Colonic mucosa (tissue), 4 donors: ENCODE measurements around the gene OR2AG1. TPM values are rescaled to one million over a fixed set of nuclear protein-coding genes. Genes with fewer than 3 reads are reported as not detected.

Experiments
- DNase-seq: peaks from one replicate; pipeline ENCODE4 v3.0.0-alpha.2; 2020
- H3K27ac ChIP-seq: fragments of 200-600 bp; one replicate; pipeline ENCODE4 v1.8.0; 2021
- H3K27me3 ChIP-seq: fragments of 200-600 bp; one replicate; pipeline ENCODE4 v1.8.0; 2021
- H3K36me3 ChIP-seq: fragments of 200-600 bp; one replicate; pipeline ENCODE4 v1.8.0; 2021
- H3K4me1 ChIP-seq: fragments of 200-600 bp; one replicate; pipeline ENCODE4 v1.8.0; 2021; ENCODE audit warnings: mild to moderate bottlenecking
- H3K4me3 ChIP-seq: fragments of 200-600 bp; one replicate; pipeline ENCODE4 v1.8.0; 2021
- H3K9ac ChIP-seq, 2 donors: one replicate each; pipeline ENCODE4 v1.7.0; 2013; ENCODE audit warnings: control low read depth in 2 of 2, low read depth in 2 of 2, low read length in 2 of 2
- H3K9me3 ChIP-seq: fragments of 200-600 bp; one replicate; pipeline ENCODE4 v1.8.0; 2021
- CTCF ChIP-seq: fragments of 200-600 bp; IDR thresholded peaks from one replicate; pipeline ENCODE4 v1.8.0; 2022; ENCODE audit warnings: antibody characterized with exemption, mild to moderate bottlenecking
- intact Hi-C: fragments of 100-400 bp; cut with DNase I; formaldehyde crosslinking; loops from one replicate; pipeline ENCODE4 v1.14.1; 2022
- total RNA-seq, 2 donors: library from RNA; stranded (reverse); fragmentation: NEBNext Ultra II Directional in 1 of 2; extraction: Animal tissue kit (Norgen Biotek cat#: 25700) in 1 of 2; gene quantifications; one replicate each; pipeline ENCODE4 v1.2.1, GENCODE V29; 2021
- donor health status: healthy.
- donor health status: DM: no; HTN: no; CAD: no.
- donor health status: DM: no; HTN: no; CAD: no.

Gene OR2AG1
- total RNA-seq, result not detected

GRCh38 chr11:6782720-6783119 is at the start of gene OR2AG1:
Gene OR2AG1, plus strand, starts transcription at chr11:6783020. Its CDS starts 2,018 bp downstream, at chr11:6785038.
- Histone ChIP-seq H3K36me3 (no peaks in the 10 kb centered on the region), H3K9me3 (no peaks in the 10 kb centered on the region), H3K27ac (no peak within 1 kb of the TSS), H3K4me1 (no peaks in the 10 kb centered on the region), H3K9ac (no peak within 1 kb of the TSS), H3K4me3 (no peak within 1 kb of the TSS), H3K27me3 (no peaks in the 10 kb centered on the region)
- intact Hi-C loops, result no loop called here
- TF ChIP-seq CTCF, result no peak
- DNase-seq, result no peak

GRCh38 chr11:6733326-6734275 is 49.2 kb upstream of the OR2AG1 start:
- Histone ChIP-seq H3K27ac (no peak overlapping the region), H3K4me1 (no peaks in the 10 kb centered on the region)
- intact Hi-C loops, result no loop called here

GRCh38 chr11:6734616-6735015 is 48.2 kb upstream of the OR2AG1 start:
- H3K9me3 ChIP-seq, result no peaks in the 10 kb centered on the region
- no peaks in the 10 kb centered on the region for H3K4me1 ChIP-seq
- H3K27ac ChIP-seq, result no peak overlapping the region
- no peak overlapping the region for H3K4me3 ChIP-seq
- H3K36me3 ChIP-seq, result no peaks in the 10 kb centered on the region
- no peak for DNase-seq
- intact Hi-C loops, result no loop called here
- no peak overlapping the region for H3K9ac ChIP-seq
- no peaks in the 10 kb centered on the region for H3K27me3 ChIP-seq
- no peak for TF ChIP-seq CTCF

More at GRCh38 chr11:6733326-6734275, 49.2 kb upstream of the OR2AG1 start:
- DNase-seq, result no peak
- no peak for TF ChIP-seq CTCF
- no peak overlapping the region for H3K9ac ChIP-seq
- no peaks in the 10 kb centered on the region for H3K9me3 ChIP-seq
- no peaks in the 10 kb centered on the region for H3K36me3 ChIP-seq
- no peak overlapping the region for H3K4me3 ChIP-seq
- H3K27me3 ChIP-seq, result no peaks in the 10 kb centered on the region

GRCh38 chr11:6735306-6735705 is 47.5 kb upstream of the OR2AG1 start:
- Histone ChIP-seq H3K27me3 (no peaks in the 10 kb centered on the region), H3K4me1 (no peaks in the 10 kb centered on the region), H3K27ac (no peak overlapping the region), H3K9ac (no peak overlapping the region), H3K9me3 (no peaks in the 10 kb centered on the region), H3K36me3 (no peaks in the 10 kb centered on the region), H3K4me3 (no peak overlapping the region)
- no peak for TF ChIP-seq CTCF
- DNase-seq, result no peak
- intact Hi-C loops, result no loop called here

GRCh38 chr11:6736495-6737121 is 46.2 kb upstream of the OR2AG1 start:
- Histone ChIP-seq H3K4me3 (no peak overlapping the region), H3K9ac (no peak overlapping the region), H3K36me3 (no peaks in the 10 kb centered on the region), H3K9me3 (no peaks in the 10 kb centered on the region), H3K4me1 (no peaks in the 10 kb centered on the region), H3K27ac (no peak overlapping the region), H3K27me3 (no peaks in the 10 kb centered on the region)
- intact Hi-C loops, result no loop called here
- DNase-seq, result no peak
- TF ChIP-seq CTCF, result no peak
